Purkinje cell (primary cell): ENCODE results near the gene MAGI1. TPM values are rescaled to one million over a fixed set of nuclear protein-coding genes. Genes with fewer than 3 reads are reported as not detected.

ENCODE experiments used
- polyA plus RNA-seq: library from polyadenylated mRNA; unstranded; fragments of >200 nt; fragmentation: Nextera tagmentation; gene quantifications from 2 replicates; pipeline ENCODE4 v1.2.1, GENCODE V29; 2014

Gene MAGI1
- polyA plus RNA-seq = 10.8 and 16.4 TPM in 2 replicates

DNA sequence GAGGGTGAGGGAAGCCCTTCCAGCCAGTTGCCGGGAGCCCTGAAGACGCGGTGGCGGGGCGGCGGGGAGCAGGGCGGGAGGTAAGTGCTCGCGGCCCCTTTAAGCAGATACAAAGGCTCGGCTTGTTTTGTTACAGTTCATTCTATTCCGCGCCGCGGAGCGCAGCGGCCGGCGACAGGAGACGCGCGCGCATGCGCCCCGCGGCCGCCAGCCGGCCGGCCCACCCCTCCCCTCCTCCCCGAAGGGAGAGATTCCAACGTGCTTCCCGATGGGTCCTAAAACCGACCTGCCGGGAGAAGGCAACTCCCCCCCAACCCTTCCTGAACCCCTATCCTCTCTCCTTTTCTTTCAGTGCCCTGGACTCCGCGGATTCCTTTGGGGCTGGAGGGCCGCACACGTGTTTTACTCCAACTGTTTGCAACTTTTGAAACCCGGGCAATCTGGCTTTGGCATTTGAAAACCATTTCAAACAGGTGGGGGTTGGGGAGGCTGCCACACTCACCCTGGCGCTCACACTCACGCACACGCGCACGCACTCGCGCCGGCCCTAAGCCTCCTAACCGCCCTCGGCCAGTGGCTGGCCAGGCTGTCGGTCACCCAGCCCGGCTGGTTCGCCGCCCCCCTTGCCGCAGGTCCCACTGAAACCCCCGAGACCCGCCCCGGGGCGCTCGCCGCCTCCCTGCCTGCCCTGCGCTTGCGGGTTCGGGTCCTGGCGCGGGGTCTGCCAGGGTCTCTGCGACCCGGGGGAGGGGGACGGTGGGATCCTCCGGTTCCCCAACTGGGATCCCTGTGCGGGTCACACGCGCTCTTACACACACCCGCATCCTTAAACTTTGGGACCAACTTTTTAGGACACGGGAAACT, at the start of gene MAGI1:
TSS of gene MAGI1 (minus strand) at position 193 of the 864 bp plus-strand sequence. CDS start 610 bp downstream, outside the sequence.

Other genes with a start within 250 kb of the MAGI1 start
- gene SLC25A26, start 182.1 kb upstream of the MAGI1 start, polyA plus RNA-seq = 15.9 and 41.0 TPM in 2 replicates